ENCODE measurements around the gene CA10. TPM values are rescaled to one million over a fixed set of nuclear protein-coding genes. Genes with fewer than 3 reads are reported as not detected.

CA10 gene
- total RNA-seq, 1 donor from 2014 or later = 2.2 TPM

- Mint-ChIP-seq H3K9me3 (peaks cover 5% of the 10 kb centered on the region), H3K4me1 (ENCODE audit: unreplicated experiment) (no peaks in the 10 kb centered on the region), H3K27ac (no peak overlapping the region), H3K36me3 (no peaks in the 10 kb centered on the region), H3K27me3 (peaks cover 3% of the 10 kb centered on the region), H3K4me3 (no peak overlapping the region)
- DNase-seq (ENCODE audit: extremely low spot score, unreplicated experiment) = no peak
- TF ChIP-seq CTCF (conservative IDR thresholded peaks at IDR 0.05) = peak; percentile 70
Measured at GRCh38 chr17:51585514-51586104, 572.9 kb downstream of the CA10 start.

- no peaks in the 10 kb centered on the region for H3K36me3 Mint-ChIP-seq
- DNase-seq (ENCODE audit: extremely low spot score, unreplicated experiment) = no peak
- no peaks in the 10 kb centered on the region for H3K4me1 Mint-ChIP-seq (ENCODE audit: unreplicated experiment)
- H3K4me3 Mint-ChIP-seq = no peak overlapping the region
- H3K27me3 Mint-ChIP-seq = peaks cover 12% of the 10 kb centered on the region
- no peak overlapping the region for H3K27ac Mint-ChIP-seq
- no peak for TF ChIP-seq CTCF (conservative IDR thresholded peaks at IDR 0.05)
- no peaks in the 10 kb centered on the region for H3K9me3 Mint-ChIP-seq
Measured at GRCh38 chr17:51580869-51581268, 577.6 kb downstream of the CA10 start.

All from type B pancreatic cell (in vitro differentiated cells).